Body of pancreas (tissue), 4 donors: ENCODE measurements around the gene CYP4F3. TPM values are rescaled to one million over a fixed set of nuclear protein-coding genes. Genes with fewer than 3 reads are reported as not detected.
A peak's percentile ranks its signal among the peaks of the same experiment; 100 is the strongest.

Experiments
- ATAC-seq: fragments of 150-250 bp; one replicate; pipeline ENCODE4 v1.9.1; 2016
- DNase-seq, 4 donors: peaks; one replicate each; pipeline ENCODE4 v3.0.0-alpha.2; 2019
- H3K27ac ChIP-seq, 4 donors: fragments of 200-600 bp; sonication (generic); 1 replicate in 3 of 4; 2 replicates in 1 of 4; pipeline versions ENCODE4 v1.5.1 to v1.6.1; 2016 to 2019; ENCODE audit warnings: mild to moderate bottlenecking in 1 of 4, mixed read lengths in 1 of 4, moderate library complexity in 1 of 4
- H3K27me3 ChIP-seq, 2 donors: fragments of 200-600 bp; sonication (generic); one replicate each; pipeline ENCODE4 v1.6.0; 2016; ENCODE audit warnings: mild to moderate bottlenecking in 1 of 2
- H3K36me3 ChIP-seq, 2 donors: fragments of 200-600 bp; sonication (generic); replicated peaks in 1 of 2; 2 replicates each; pipeline ENCODE4 v1.5.1; 2016; ENCODE audit warnings: low read depth in 2 of 2; ENCODE audit not compliant: insufficient read depth in 1 of 2
- H3K4me1 ChIP-seq: fragments of 200-600 bp; sonication (generic); one replicate; pipeline ENCODE4 v1.6.0; 2016
- H3K4me3 ChIP-seq, 2 donors: fragments of 200-600 bp; sonication (generic); 1 replicate in 1 of 2; 2 replicates in 1 of 2; pipeline ENCODE4 v1.5.1; 2016 to 2019
- H3K9me3 ChIP-seq, 3 donors: fragments of 200-600 bp; sonication (generic); 1 replicate in 2 of 3; 2 replicates in 1 of 3; pipeline ENCODE4 v1.5.1; 2016
- CTCF ChIP-seq, 7 experiments: fragments of 450-650 bp in 4 of 7; fragments of 200-600 bp in 3 of 7; sonication (generic) in 3 of 7; IDR thresholded peaks; one replicate each; pipeline ENCODE4 v1.5.1; 2016 to 2019; ENCODE audit warnings: antibody characterized with exemption in 7 of 7
- POLR2A ChIP-seq, 3 donors: fragments of 450-650 bp; IDR thresholded peaks; one replicate each; pipeline ENCODE4 v1.6.1; 2016; ENCODE audit warnings: antibody characterized with exemption in 3 of 3, mild to moderate bottlenecking in 2 of 3
- WGBS, 2 donors: methylation state at CpG; one replicate each; pipeline ENCODE4 v1.1.5; 2017; 5-methylcytosine and 5-hydroxymethylcytosine counted together
- intact Hi-C: fragments of 100-400 bp; cut with DNase I; formaldehyde crosslinking; loops from one replicate; pipeline ENCODE4 v1.15.1; 2023
- total RNA-seq, 2 donors: library from RNA; depleted of rRNA; stranded (reverse); fragments of >200 nt; gene quantifications; one replicate each; pipeline ENCODE4 v1.1.0, GENCODE V29; 2016

The CYP4F3 gene
- total RNA-seq, 2 donors from 2014 or later: 0.33 to 2.6 TPM

GRCh38 chr19:15669440-15669839 lies 28.7 kb downstream of the CYP4F3 start:
- no peak for TF ChIP-seq POLR2A (IDR thresholded peaks at IDR 0.05)
- no peak for TF ChIP-seq CTCF (IDR thresholded peaks at IDR 0.05)
- ATAC-seq (no peak), DNase-seq (no peak)
- intact Hi-C loops: no loop called here
- Histone ChIP-seq H3K36me3 (no peaks in the 10 kb centered on the region), H3K27ac (no peak overlapping the region), H3K4me1 (peaks cover 5% of the 10 kb centered on the region), H3K4me3 (no peak overlapping the region), H3K9me3 (no peaks in the 10 kb centered on the region), H3K27me3 (no peaks in the 10 kb centered on the region)
- WGBS, 2 donors: 52 to 65% methylated on average over 3 of the region's 3 CpGs

GRCh38 chr19:15669891-15670290 lies 29.2 kb downstream of the CYP4F3 start:
- Histone ChIP-seq H3K27me3 (no peaks in the 10 kb centered on the region), H3K4me1 (peaks cover 5% of the 10 kb centered on the region), H3K9me3 (no peaks in the 10 kb centered on the region), H3K36me3 (no peaks in the 10 kb centered on the region), H3K4me3 (no peak overlapping the region), H3K27ac (no peak overlapping the region)
- ATAC-seq (no peak), DNase-seq (no peak)
- WGBS, 2 donors: 34 to 58% methylated on average over 4 of the region's 4 CpGs
- TF ChIP-seq POLR2A (IDR thresholded peaks at IDR 0.05) (no peak), CTCF (IDR thresholded peaks at IDR 0.05) (no peak)
- intact Hi-C loops: no loop called here

GRCh38 chr19:15671237-15671821 lies 30.6 kb downstream of the CYP4F3 start:
- Histone ChIP-seq H3K4me3 (no peak overlapping the region), H3K36me3 (no peaks in the 10 kb centered on the region), H3K4me1 (peaks cover 5% of the 10 kb centered on the region), H3K27me3 (no peaks in the 10 kb centered on the region), H3K27ac (no peak overlapping the region), H3K9me3 (no peaks in the 10 kb centered on the region)
- TF ChIP-seq CTCF (IDR thresholded peaks at IDR 0.05) (no peak), POLR2A (IDR thresholded peaks at IDR 0.05) (no peak)
- 46 to 56% methylated on average over 5 of the region's 5 CpGs for WGBS, 2 donors
- ATAC-seq (no peak), DNase-seq (no peak)
- intact Hi-C loops: no loop called here

DNA sequence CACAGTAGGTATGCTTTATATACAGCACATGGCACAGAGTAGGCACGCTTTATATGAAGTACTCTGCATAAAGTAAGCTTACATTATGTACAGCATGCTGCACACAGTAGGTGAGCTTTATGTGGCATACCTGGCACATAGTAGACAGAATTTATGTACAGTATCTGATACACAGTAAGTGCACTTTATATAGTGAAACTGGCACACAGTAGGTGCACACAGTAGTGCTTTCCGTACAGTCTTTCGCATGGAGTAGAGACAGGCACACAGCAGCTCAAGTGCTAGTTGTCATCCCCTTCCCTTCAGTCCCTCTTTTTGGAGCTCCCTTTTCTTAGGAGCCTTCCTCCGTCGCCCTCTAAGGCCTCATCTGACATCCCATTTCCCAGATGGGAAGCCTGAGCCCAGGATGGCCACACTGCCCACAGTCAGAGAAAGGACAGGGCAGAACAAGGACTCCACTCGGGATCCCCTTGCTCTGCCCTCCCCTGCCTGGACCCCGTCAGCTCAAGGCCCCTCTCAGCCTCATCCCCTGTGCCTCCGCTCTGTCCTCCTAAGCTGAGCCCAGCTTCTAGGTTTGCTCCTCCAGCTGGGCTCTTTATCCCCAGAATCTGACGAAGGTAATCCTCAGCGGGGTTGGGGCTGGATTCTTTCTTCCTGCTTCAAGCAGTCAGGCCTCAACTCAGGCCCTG lies 31.3 kb downstream of the CYP4F3 start:
- no peak overlapping the region for H3K4me3 ChIP-seq
- no peaks in the 10 kb centered on the region for H3K27me3 ChIP-seq
- DNase-seq (no peak), ATAC-seq (no peak)
- H3K27ac ChIP-seq: peak overlapping the region in 1 of 4 donors; percentile 17
- no peaks in the 10 kb centered on the region for H3K9me3 ChIP-seq
- intact Hi-C loops: no loop called here
- no peak for TF ChIP-seq POLR2A (IDR thresholded peaks at IDR 0.05)
- TF ChIP-seq CTCF (IDR thresholded peaks at IDR 0.05): no peak
- peaks cover 5% of the 10 kb centered on the region for H3K4me1 ChIP-seq
- no peaks in the 10 kb centered on the region for H3K36me3 ChIP-seq
- WGBS, 2 donors: 48 to 55% methylated on average over 10 of the region's 10 CpGs
